SH-SY5Y (cell line): ENCODE results near the gene CCDC201.

Source experiments
- GATA2 ChIP-seq: IDR thresholded peaks from 2 replicates; pipeline ENCODE4 v1.6.1; 2011; ENCODE audit warnings: mild to moderate bottlenecking, low read depth, low read length
- GATA3 ChIP-seq: IDR thresholded peaks from 2 replicates; pipeline ENCODE4 v1.6.1; 2011; ENCODE audit warnings: low read depth, mild to moderate bottlenecking, low read length, moderate library complexity

The CCDC201 gene

GRCh38 chr7:45902820-45903219 lies 29.9 kb upstream of the CCDC201 start:
- TF ChIP-seq GATA2 (no peak), GATA3 (no peak)

GRCh38 chr7:45901566-45901965 lies 28.7 kb upstream of the CCDC201 start:
- no peak for TF ChIP-seq GATA3
- TF ChIP-seq GATA2, result no peak

GRCh38 chr7:45898222-45898621 lies 25.3 kb upstream of the CCDC201 start:
- no peak for TF ChIP-seq GATA3
- TF ChIP-seq GATA2, result no peak

- TF ChIP-seq GATA2, result no peak
- TF ChIP-seq GATA3, result no peak
Measured at GRCh38 chr7:45897042-45897690, 24.3 kb upstream of the CCDC201 start.

GRCh38 chr7:45894665-45895062 lies 21.8 kb upstream of the CCDC201 start:
- TF ChIP-seq GATA3, result no peak
- TF ChIP-seq GATA2, result no peak

GRCh38 chr7:45893996-45894664 lies 21.2 kb upstream of the CCDC201 start:
- TF ChIP-seq GATA3, result no peak
- no peak for TF ChIP-seq GATA2

GRCh38 chr7:45893374-45893995 lies 20.6 kb upstream of the CCDC201 start:
- TF ChIP-seq GATA2 (no peak), GATA3 (no peak)

- no peak for TF ChIP-seq GATA2
- no peak for TF ChIP-seq GATA3
Measured at GRCh38 chr7:45892407-45893035, 19.6 kb upstream of the CCDC201 start.

GRCh38 chr7:45891462-45892402 lies 18.9 kb upstream of the CCDC201 start:
- no peak for TF ChIP-seq GATA3
- no peak for TF ChIP-seq GATA2

GRCh38 chr7:45890902-45891461 lies 18.1 kb upstream of the CCDC201 start:
- TF ChIP-seq GATA2 (no peak), GATA3 (no peak)

GRCh38 chr7:45890125-45890901 lies 17.4 kb upstream of the CCDC201 start:
- TF ChIP-seq GATA3, result no peak
- no peak for TF ChIP-seq GATA2

GRCh38 chr7:45889367-45890067 lies 16.6 kb upstream of the CCDC201 start:
- TF ChIP-seq GATA2, result peak; percentile 7; the same call in 1 of the 2 replicates
- no peak for TF ChIP-seq GATA3

- no peak for TF ChIP-seq GATA2
- no peak for TF ChIP-seq GATA3
Measured at GRCh38 chr7:45888993-45889366, 16.1 kb upstream of the CCDC201 start.
